ENCODE results near the gene ATG101. TPM values are rescaled to one million over a fixed set of nuclear protein-coding genes. Genes with fewer than 3 reads are reported as not detected.

Gene ATG101
- total RNA-seq, 2 experiments from 2014 or later: 38.0 to 53.9 TPM

GRCh38 chr12:52022841-52023181, 47.0 kb upstream of the ATG101 start:
- BruUV-seq (replicated peaks): no TSS peak
- Histone ChIP-seq H3K4me3 (ENCODE audit: low read depth, low read length, poor library complexity, severe bottlenecking) (peak overlapping the region; percentile 70), H3K4me2 (ENCODE audit: low read length) (peak overlapping the region; percentile 71), H3K4me1 (ENCODE audit: insufficient read depth, low read length, poor library complexity, severe bottlenecking) (peaks cover 65% of the 10 kb centered on the region), H3K36me3 (ENCODE audit: insufficient read depth, low read length) (no peaks in the 10 kb centered on the region), H3K9me2 (ENCODE audit: insufficient read depth, low read length) (no peaks in the 10 kb centered on the region), H3K79me2 (ENCODE audit: insufficient read depth, low read depth, low read length) (no peaks in the 10 kb centered on the region), H3K27ac (ENCODE audit: low read depth, low read length, poor library complexity, severe bottlenecking) (no peak overlapping the region), H2AFZ (ENCODE audit: low read length) (peak overlapping the region; percentile 53; the same call in 1 of the 2 replicates), H3K9me3 (ENCODE audit: low read length) (no peaks in the 10 kb centered on the region), H4K20me1 (ENCODE audit: insufficient read depth, low read length) (no peaks in the 10 kb centered on the region)
- intact Hi-C loops (cut with micrococcal nuclease; ENCODE audit: unreplicated experiment): no loop called here
- CTCF ChIA-PET (ENCODE audit: unreplicated experiment): interaction anchor here (0.6 to 1.9 kb wide), 8 partner anchors 10 to 118 kb away, joined by 3 to 11 read pairs (median 3); no protein-coding TSS in a partner anchor
- DNase-seq (ENCODE audit: low spot score): no peak
- TF ChIP-seq, protein P1, sequence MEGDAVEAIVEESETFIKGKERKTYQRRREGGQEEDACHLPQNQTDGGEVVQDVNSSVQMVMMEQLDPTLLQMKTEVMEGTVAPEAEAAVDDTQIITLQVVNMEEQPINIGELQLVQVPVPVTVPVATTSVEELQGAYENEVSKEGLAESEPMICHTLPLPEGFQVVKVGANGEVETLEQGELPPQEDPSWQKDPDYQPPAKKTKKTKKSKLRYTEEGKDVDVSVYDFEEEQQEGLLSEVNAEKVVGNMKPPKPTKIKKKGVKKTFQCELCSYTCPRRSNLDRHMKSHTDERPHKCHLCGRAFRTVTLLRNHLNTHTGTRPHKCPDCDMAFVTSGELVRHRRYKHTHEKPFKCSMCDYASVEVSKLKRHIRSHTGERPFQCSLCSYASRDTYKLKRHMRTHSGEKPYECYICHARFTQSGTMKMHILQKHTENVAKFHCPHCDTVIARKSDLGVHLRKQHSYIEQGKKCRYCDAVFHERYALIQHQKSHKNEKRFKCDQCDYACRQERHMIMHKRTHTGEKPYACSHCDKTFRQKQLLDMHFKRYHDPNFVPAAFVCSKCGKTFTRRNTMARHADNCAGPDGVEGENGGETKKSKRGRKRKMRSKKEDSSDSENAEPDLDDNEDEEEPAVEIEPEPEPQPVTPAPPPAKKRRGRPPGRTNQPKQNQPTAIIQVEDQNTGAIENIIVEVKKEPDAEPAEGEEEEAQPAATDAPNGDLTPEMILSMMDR (conservative IDR thresholded peaks at IDR 0.05; ENCODE audit: low read length): no peak
- no peak for TF ChIP-seq EZH2phosphoT487 (IDR thresholded peaks at IDR 0.05; ENCODE audit: borderline replicate concordance, low read depth, low read length)
- POLR2A ChIA-PET: interaction anchor here (0.8 to 1.9 kb wide), 6 partner anchors 9 to 101 kb away, joined by 3 to 17 read pairs (median 4); partner anchors contain the start of gene ATG101

DNA sequence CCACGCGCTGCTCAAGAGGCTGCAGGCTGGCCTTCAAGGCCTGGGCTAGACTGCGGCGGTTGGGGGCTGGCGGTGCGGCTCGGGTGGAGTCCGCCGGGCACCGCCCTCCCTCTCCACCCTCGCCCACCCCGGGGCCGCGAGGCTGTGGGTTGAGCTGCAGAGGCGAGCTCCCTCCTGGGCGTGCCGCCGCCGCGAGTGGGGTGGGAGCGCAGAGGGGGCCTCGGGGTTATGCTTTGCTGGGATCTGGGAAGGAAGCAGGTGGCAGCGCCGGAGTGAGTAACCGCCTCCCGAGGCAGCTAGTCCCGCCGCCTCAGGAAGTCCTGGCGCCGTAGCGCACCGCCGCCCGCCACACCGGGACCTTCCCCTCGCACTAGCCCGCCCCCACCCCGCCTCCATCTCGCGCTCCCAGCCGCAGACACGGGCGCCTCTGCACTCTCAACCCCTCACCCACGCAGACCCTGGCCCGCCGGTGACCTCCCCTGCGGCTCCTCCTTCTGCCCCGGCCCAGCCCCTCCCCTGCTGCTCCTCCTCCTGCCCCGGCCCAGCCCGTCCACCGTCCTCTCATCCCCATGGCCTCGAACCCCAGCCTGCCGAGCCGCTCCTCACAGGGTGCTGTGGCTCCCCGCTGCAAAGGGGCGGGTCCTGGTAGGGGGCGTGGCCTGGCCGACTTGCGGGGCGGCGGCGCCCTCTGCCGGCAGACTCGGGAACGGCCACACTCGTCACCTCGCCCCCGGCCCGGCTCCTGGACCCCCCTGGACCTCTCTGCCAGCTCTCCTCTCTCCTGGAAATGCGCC, 46.4 kb upstream of the ATG101 start:
- POLR2A ChIA-PET: interaction anchor here (0.8 to 1.9 kb wide), 6 partner anchors 9 to 100 kb away, joined by 3 to 17 read pairs (median 4); partner anchors contain the start of gene ATG101
- CTCF ChIA-PET (ENCODE audit: unreplicated experiment): interaction anchor here (0.6 to 1.9 kb wide), 9 partner anchors 9 to 117 kb away, joined by 3 to 11 read pairs (median 3); no protein-coding TSS in a partner anchor
- intact Hi-C loops (cut with micrococcal nuclease; ENCODE audit: unreplicated experiment): no loop called here
- no peaks in the 10 kb centered on the region for H4K20me1 ChIP-seq (ENCODE audit: insufficient read depth, low read length)
- peak overlapping the region; percentile 70 for H3K4me3 ChIP-seq (ENCODE audit: low read depth, low read length, poor library complexity, severe bottlenecking)
- H3K4me1 ChIP-seq (ENCODE audit: insufficient read depth, low read length, poor library complexity, severe bottlenecking): peaks cover 65% of the 10 kb centered on the region
- no peak for TF ChIP-seq EZH2phosphoT487 (IDR thresholded peaks at IDR 0.05; ENCODE audit: borderline replicate concordance, low read depth, low read length)
- TF ChIP-seq, protein P1 (conservative IDR thresholded peaks at IDR 0.05; ENCODE audit: low read length): peak; percentile 95
- peak overlapping the region; percentile 71 for H3K4me2 ChIP-seq (ENCODE audit: low read length)
- no TSS peak for BruUV-seq (replicated peaks)
- H3K27ac ChIP-seq (ENCODE audit: low read depth, low read length, poor library complexity, severe bottlenecking): peak overlapping the region; percentile 56
- peak overlapping the region; percentile 53; the same call in 1 of the 2 replicates for H2AFZ ChIP-seq (ENCODE audit: low read length)
- no peaks in the 10 kb centered on the region for H3K36me3 ChIP-seq (ENCODE audit: insufficient read depth, low read length)
- DNase-seq (ENCODE audit: low spot score): peak; percentile 90
- H3K79me2 ChIP-seq (ENCODE audit: insufficient read depth, low read depth, low read length): no peaks in the 10 kb centered on the region
- no peaks in the 10 kb centered on the region for H3K9me3 ChIP-seq (ENCODE audit: low read length)
- H3K9me2 ChIP-seq (ENCODE audit: insufficient read depth, low read length): no peaks in the 10 kb centered on the region

Measured in OCI-LY7 (cell line).